HG03066 (cell line): Measurements from ENCODE around the gene TMEM79.

Source experiments
- ATAC-seq: cut with Tn5 transposase; IDR thresholded peaks from one replicate; pipeline ENCODE4 v1.9.1; 2021; ENCODE audit warnings: low read depth; ENCODE audit not compliant: unreplicated experiment

The TMEM79 gene

GRCh38 chr1:156284112-156284511 is at the start of gene TMEM79:
TSS of gene TMEM79 (plus strand) at chr1:156284325. CDS start at chr1:156285227, 902 bp downstream.
- no peak for ATAC-seq

- no peak for ATAC-seq
These were observed 48.0 kb upstream of the TMEM79 start for GRCh38 chr1:156236164-156236563.

GRCh38 chr1:156238248-156238647 is 45.9 kb upstream of the TMEM79 start:
- no peak for ATAC-seq

- no peak for ATAC-seq
These were observed 42.8 kb upstream of the TMEM79 start for GRCh38 chr1:156241311-156241811.

GRCh38 chr1:156241926-156242325 is 42.2 kb upstream of the TMEM79 start, which contains the start of gene BGLAP:
TSS of gene BGLAP (plus strand) at chr1:156242184. CDS start at chr1:156242232, 48 bp downstream.
- no peak for ATAC-seq

GRCh38 chr1:156242738-156243137 is 41.4 kb upstream of the TMEM79 start:
- no peak for ATAC-seq

- no peak for ATAC-seq
These were observed 40.0 kb upstream of the TMEM79 start for GRCh38 chr1:156244126-156244525.

- ATAC-seq: no peak
These were observed 39.4 kb upstream of the TMEM79 start for GRCh38 chr1:156244712-156245111.

- no peak for ATAC-seq
These were observed 38.5 kb upstream of the TMEM79 start for GRCh38 chr1:156245451-156246232.

GRCh38 chr1:156246241-156246780 is 37.8 kb upstream of the TMEM79 start:
- ATAC-seq: no peak

- no peak for ATAC-seq
These were observed 37.2 kb upstream of the TMEM79 start for GRCh38 chr1:156246781-156247459.

- no peak for ATAC-seq
These were observed 36.4 kb upstream of the TMEM79 start, which contains the start of gene PAQR6 for GRCh38 chr1:156247460-156248322. TSS of gene PAQR6 (minus strand) at chr1:156248056. CDS start at chr1:156246731, 1,325 bp downstream.

- ATAC-seq: no peak
These were observed 35.8 kb upstream of the TMEM79 start for GRCh38 chr1:156248323-156248683.

GRCh38 chr1:156249593-156249992 is 34.5 kb upstream of the TMEM79 start:
- ATAC-seq: no peak

- no peak for ATAC-seq
These were observed 32.6 kb upstream of the TMEM79 start for GRCh38 chr1:156251527-156251926.

- no peak for ATAC-seq
These were observed 30.5 kb upstream of the TMEM79 start for GRCh38 chr1:156253634-156254033.

GRCh38 chr1:156257711-156258110 is 26.4 kb upstream of the TMEM79 start:
- no peak for ATAC-seq

- ATAC-seq: no peak
These were observed 25.3 kb upstream of the TMEM79 start for GRCh38 chr1:156258859-156259258.

- no peak for ATAC-seq
These were observed 24.3 kb upstream of the TMEM79 start for GRCh38 chr1:156259805-156260204.

GRCh38 chr1:156260896-156261295 is 23.2 kb upstream of the TMEM79 start:
- no peak for ATAC-seq
